ENCODE data around the gene TERT. TPM values are rescaled to one million over a fixed set of nuclear protein-coding genes. Genes with fewer than 3 reads are reported as not detected.

TERT gene
- total and polyA plus RNA-seq, 4 experiments from 2014 or later: 0.12 to 0.13 TPM; not detected in 2

- no peaks in the 10 kb centered on the region for H3K9me3 ChIP-seq (ENCODE audit: control insufficient read depth in 1 of 2, low read length in 2 of 2)
- H3K4me1 ChIP-seq (ENCODE audit: insufficient read depth, low read length): no peaks in the 10 kb centered on the region
- DNase-seq: no peak
- no peaks in the 10 kb centered on the region for H3K27me3 Mint-ChIP-seq
- no peak overlapping the region for H3K27ac ChIP-seq (ENCODE audit: low read depth, low read length)
- no peaks in the 10 kb centered on the region for H3K9me3 Mint-ChIP-seq
- no peak overlapping the region for H3K27ac Mint-ChIP-seq
- no peaks in the 10 kb centered on the region for H3K36me3 ChIP-seq (ENCODE audit: insufficient read depth, low read length)
- intact Hi-C loops (cut with micrococcal nuclease): no loop called here
- H3K4me3 ChIP-seq (ENCODE audit: low read length in 2 of 2): no peak overlapping the region
- no peak overlapping the region for H3K4me3 Mint-ChIP-seq
- no peaks in the 10 kb centered on the region for H3K36me3 Mint-ChIP-seq
- H3K27me3 ChIP-seq (ENCODE audit: insufficient read depth, low read length): no peaks in the 10 kb centered on the region
- H3K4me1 Mint-ChIP-seq: no peaks in the 10 kb centered on the region
- POLR2A ChIA-PET (ENCODE audit: partially characterized antibody): interaction anchor here (0.7 kb wide), 1 partner anchor 18 kb away, joined by 3 read pairs; no protein-coding TSS in a partner anchor
- CTCF ChIA-PET (ENCODE audit: partially characterized antibody): no interaction called here
Observed at GRCh38 chr5:1282131-1282992, 12.5 kb downstream of the TERT start.

GRCh38 chr5:1281038-1281882 is 13.6 kb downstream of the TERT start:
- Mint-ChIP-seq H3K9me3 (no peaks in the 10 kb centered on the region), H3K27ac (no peak overlapping the region), H3K4me1 (no peaks in the 10 kb centered on the region), H3K36me3 (no peaks in the 10 kb centered on the region), H3K27me3 (no peaks in the 10 kb centered on the region), H3K4me3 (no peak overlapping the region)
- no peak for DNase-seq
- no peaks in the 10 kb centered on the region for H3K36me3 ChIP-seq (ENCODE audit: insufficient read depth, low read length)
- H3K27ac ChIP-seq (ENCODE audit: low read depth, low read length): no peak overlapping the region
- H3K4me1 ChIP-seq (ENCODE audit: insufficient read depth, low read length): no peaks in the 10 kb centered on the region
- intact Hi-C loops (cut with micrococcal nuclease): no loop called here
- H3K27me3 ChIP-seq (ENCODE audit: insufficient read depth, low read length): no peaks in the 10 kb centered on the region
- POLR2A ChIA-PET (ENCODE audit: partially characterized antibody): interaction anchor here (1.0 kb wide), 1 partner anchor 35 kb away, joined by 3 read pairs; no protein-coding TSS in a partner anchor
- CTCF ChIA-PET (ENCODE audit: partially characterized antibody): no interaction called here
- no peak overlapping the region for H3K4me3 ChIP-seq (ENCODE audit: low read length in 2 of 2)
- H3K9me3 ChIP-seq (ENCODE audit: control insufficient read depth in 1 of 2, low read length in 2 of 2): no peaks in the 10 kb centered on the region

DNA sequence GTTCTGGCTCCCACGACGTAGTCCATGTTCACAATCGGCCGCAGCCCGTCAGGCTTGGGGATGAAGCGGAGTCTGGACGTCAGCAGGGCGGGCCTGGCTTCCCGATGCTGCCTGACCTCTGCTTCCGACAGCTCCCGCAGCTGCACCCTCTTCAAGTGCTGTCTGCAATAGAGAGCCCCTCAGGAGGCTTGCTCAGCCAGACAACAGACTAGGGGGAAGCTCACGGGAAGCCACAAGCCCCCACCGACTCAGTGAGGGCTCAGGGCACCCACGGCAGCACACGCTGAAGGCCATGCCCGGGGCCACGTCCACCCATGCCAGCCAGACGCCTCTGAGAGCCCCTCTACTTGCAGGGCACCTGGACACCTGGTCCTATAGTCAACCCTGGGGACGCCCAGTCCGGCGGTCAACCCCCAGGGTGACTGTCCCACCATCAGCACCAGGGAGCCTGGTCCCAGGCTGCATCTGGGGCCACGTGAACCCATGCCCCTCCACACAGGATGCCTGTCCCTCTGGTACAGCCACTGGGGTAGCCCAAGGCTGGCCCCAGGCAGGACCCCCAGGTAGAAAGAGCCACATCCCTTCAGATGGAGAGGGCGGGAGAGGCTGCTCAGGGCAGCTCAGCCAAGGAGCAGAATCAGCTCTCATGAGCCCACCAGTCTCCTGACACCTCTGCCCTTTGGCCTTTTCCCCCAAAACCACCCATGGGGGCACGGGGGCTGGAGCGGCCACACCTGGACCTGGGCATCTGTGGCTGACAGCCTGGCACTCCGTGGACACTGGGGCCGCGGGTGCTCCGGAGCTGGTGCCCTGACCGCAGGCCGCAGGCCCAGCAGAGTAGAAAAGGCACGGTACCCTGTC is 14.5 kb downstream of the TERT start:
- no peak overlapping the region for H3K27ac Mint-ChIP-seq
- H3K27me3 ChIP-seq (ENCODE audit: insufficient read depth, low read length): no peaks in the 10 kb centered on the region
- POLR2A ChIA-PET (ENCODE audit: partially characterized antibody): interaction anchor here (1.0 kb wide), 1 partner anchor 36 kb away, joined by 3 read pairs; no protein-coding TSS in a partner anchor
- H3K9me3 ChIP-seq (ENCODE audit: control insufficient read depth in 1 of 2, low read length in 2 of 2): no peaks in the 10 kb centered on the region
- H3K4me3 ChIP-seq (ENCODE audit: low read length in 2 of 2): no peak overlapping the region
- H3K4me3 Mint-ChIP-seq: no peak overlapping the region
- DNase-seq: no peak
- H3K4me1 ChIP-seq (ENCODE audit: insufficient read depth, low read length): no peaks in the 10 kb centered on the region
- H3K9me3 Mint-ChIP-seq: no peaks in the 10 kb centered on the region
- H3K27me3 Mint-ChIP-seq: no peaks in the 10 kb centered on the region
- no peaks in the 10 kb centered on the region for H3K36me3 Mint-ChIP-seq
- no peaks in the 10 kb centered on the region for H3K4me1 Mint-ChIP-seq
- CTCF ChIA-PET (ENCODE audit: partially characterized antibody): no interaction called here
- no peak overlapping the region for H3K27ac ChIP-seq (ENCODE audit: low read depth, low read length)
- intact Hi-C loops (cut with micrococcal nuclease): no loop called here
- H3K36me3 ChIP-seq (ENCODE audit: insufficient read depth, low read length): no peaks in the 10 kb centered on the region

DNA sequence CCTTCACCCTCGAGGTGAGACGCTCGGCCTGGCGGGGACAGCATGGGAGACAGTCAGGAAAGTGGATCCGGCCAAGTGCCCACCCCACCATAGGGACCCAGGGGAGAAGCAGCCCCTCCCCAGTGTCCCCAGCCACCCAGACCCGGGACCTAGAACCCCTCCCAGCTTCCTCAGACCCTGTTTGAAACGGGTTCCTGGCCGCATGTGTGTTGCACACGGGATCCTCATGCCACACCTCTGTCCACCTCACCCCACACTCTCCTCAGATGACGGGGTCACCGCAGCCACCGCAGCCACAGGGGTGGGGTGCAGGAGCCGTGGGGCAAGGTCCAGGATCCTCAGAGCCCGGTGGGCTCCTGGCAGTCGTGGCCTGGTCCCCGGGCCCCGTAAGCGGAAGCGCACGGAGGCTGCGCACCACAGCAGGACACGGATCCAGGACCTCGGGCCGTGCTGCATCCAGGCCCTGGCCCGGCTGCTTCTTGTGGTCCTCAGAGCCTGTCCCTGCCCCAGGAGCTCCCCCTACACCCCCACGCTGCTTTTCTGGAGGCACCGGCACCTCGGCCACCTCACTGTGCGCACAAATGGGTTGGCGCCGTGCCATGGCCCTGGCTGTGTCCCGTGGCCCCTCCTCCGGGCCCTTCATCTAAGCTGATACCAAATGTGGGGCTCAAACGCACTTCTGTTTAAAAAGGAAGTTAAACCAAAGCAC is 15.3 kb downstream of the TERT start:
- Histone ChIP-seq H3K27me3 (ENCODE audit: insufficient read depth, low read length) (no peaks in the 10 kb centered on the region), H3K9me3 (ENCODE audit: control insufficient read depth in 1 of 2, low read length in 2 of 2) (no peaks in the 10 kb centered on the region), H3K27ac (ENCODE audit: low read depth, low read length) (no peak overlapping the region), H3K36me3 (ENCODE audit: insufficient read depth, low read length) (no peaks in the 10 kb centered on the region), H3K4me3 (ENCODE audit: low read length in 2 of 2) (no peak overlapping the region), H3K4me1 (ENCODE audit: insufficient read depth, low read length) (no peaks in the 10 kb centered on the region)
- no peak overlapping the region for H3K27ac Mint-ChIP-seq
- no peaks in the 10 kb centered on the region for H3K27me3 Mint-ChIP-seq
- DNase-seq: no peak
- no peaks in the 10 kb centered on the region for H3K4me1 Mint-ChIP-seq
- H3K9me3 Mint-ChIP-seq: no peaks in the 10 kb centered on the region
- POLR2A ChIA-PET (ENCODE audit: partially characterized antibody): no interaction called here
- intact Hi-C loops (cut with micrococcal nuclease): no loop called here
- no peak overlapping the region for H3K4me3 Mint-ChIP-seq
- CTCF ChIA-PET (ENCODE audit: partially characterized antibody): no interaction called here
- no peaks in the 10 kb centered on the region for H3K36me3 Mint-ChIP-seq

DNA sequence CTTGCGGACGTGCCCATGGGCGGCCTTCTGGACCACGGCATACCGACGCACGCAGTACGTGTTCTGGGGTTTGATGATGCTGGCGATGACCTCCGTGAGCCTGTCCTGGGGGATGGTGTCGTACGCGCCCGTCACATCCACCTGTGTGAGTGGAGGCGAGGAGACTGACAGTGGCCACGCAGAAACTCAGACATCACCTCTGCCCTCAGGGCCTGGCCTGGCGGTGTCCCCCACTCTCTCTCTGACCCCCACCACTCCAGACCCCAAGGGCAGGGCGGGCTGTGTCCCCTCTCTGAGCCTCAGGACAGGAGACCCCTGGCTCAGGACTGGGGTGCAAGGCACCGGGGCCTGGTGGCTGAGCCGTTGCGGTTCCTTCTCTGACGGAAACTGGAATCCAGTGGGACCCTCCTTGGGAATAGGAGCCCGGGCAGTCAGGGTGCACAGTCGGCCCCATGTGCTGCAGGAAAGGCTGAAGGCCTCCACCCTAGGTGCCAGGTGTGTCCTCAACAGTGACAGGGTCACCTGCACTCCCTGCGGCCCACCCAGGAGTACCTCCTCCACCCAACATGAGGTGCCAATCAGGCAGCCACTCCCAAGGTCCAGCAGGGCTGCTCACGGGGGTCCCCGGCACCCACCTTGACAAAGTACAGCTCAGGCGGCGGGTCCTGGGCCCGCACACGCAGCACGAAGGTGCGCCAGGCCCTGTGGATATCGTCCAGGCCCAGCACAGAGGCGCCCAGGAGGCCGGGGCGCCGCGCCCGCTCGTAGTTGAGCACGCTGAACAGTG is 16.0 kb downstream of the TERT start:
- no peak overlapping the region for H3K4me3 ChIP-seq (ENCODE audit: low read length in 2 of 2)
- H3K27me3 ChIP-seq (ENCODE audit: insufficient read depth, low read length): no peaks in the 10 kb centered on the region
- no peaks in the 10 kb centered on the region for H3K9me3 Mint-ChIP-seq
- no peaks in the 10 kb centered on the region for H3K4me1 Mint-ChIP-seq
- no peaks in the 10 kb centered on the region for H3K4me1 ChIP-seq (ENCODE audit: insufficient read depth, low read length)
- H3K9me3 ChIP-seq (ENCODE audit: control insufficient read depth in 1 of 2, low read length in 2 of 2): no peaks in the 10 kb centered on the region
- DNase-seq: no peak
- ChIA-PET POLR2A (ENCODE audit: partially characterized antibody) (no interaction called here), CTCF (ENCODE audit: partially characterized antibody) (no interaction called here)
- no peak overlapping the region for H3K27ac ChIP-seq (ENCODE audit: low read depth, low read length)
- intact Hi-C loops (cut with micrococcal nuclease): no loop called here
- H3K4me3 Mint-ChIP-seq: no peak overlapping the region
- H3K36me3 Mint-ChIP-seq: no peaks in the 10 kb centered on the region
- H3K36me3 ChIP-seq (ENCODE audit: insufficient read depth, low read length): no peaks in the 10 kb centered on the region
- no peak overlapping the region for H3K27ac Mint-ChIP-seq
- H3K27me3 Mint-ChIP-seq: no peaks in the 10 kb centered on the region

DNA sequence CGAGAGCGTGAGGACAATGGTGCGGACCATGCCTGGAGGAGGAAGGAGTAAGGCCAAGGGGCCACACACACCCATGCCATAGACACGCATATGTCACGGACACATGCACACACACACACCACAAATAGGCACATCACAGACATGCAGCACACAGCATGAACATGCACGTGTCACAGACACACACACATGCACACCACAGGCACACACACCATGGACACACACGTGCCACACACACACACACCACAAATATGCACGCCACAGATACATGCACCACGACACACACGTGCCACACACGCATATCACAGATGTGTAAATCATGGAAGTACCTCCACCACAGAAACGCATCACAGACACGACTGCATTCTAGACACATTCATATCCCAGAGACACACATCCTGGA is 16.7 kb downstream of the TERT start:
- Mint-ChIP-seq H3K9me3 (no peaks in the 10 kb centered on the region), H3K4me1 (no peaks in the 10 kb centered on the region), H3K27ac (no peak overlapping the region), H3K4me3 (no peak overlapping the region), H3K27me3 (no peaks in the 10 kb centered on the region), H3K36me3 (no peaks in the 10 kb centered on the region)
- no peaks in the 10 kb centered on the region for H3K9me3 ChIP-seq (ENCODE audit: control insufficient read depth in 1 of 2, low read length in 2 of 2)
- H3K4me3 ChIP-seq (ENCODE audit: low read length in 2 of 2): no peak overlapping the region
- H3K36me3 ChIP-seq (ENCODE audit: insufficient read depth, low read length): no peaks in the 10 kb centered on the region
- intact Hi-C loops (cut with micrococcal nuclease): no loop called here
- POLR2A ChIA-PET (ENCODE audit: partially characterized antibody): no interaction called here
- CTCF ChIA-PET (ENCODE audit: partially characterized antibody): no interaction called here
- H3K4me1 ChIP-seq (ENCODE audit: insufficient read depth, low read length): no peaks in the 10 kb centered on the region
- H3K27ac ChIP-seq (ENCODE audit: low read depth, low read length): no peak overlapping the region
- no peak for DNase-seq
- no peaks in the 10 kb centered on the region for H3K27me3 ChIP-seq (ENCODE audit: insufficient read depth, low read length)
